ENCODE measurements around the gene PCDHB14.
A peak's percentile ranks its signal among the peaks of the same experiment; 100 is the strongest.
"Not testable (repeated sequence)": the region's sequence is repeated elsewhere in the genome, so short reads cannot be mapped to it uniquely, and the experiment has no call there.

The PCDHB14 gene

DNA sequence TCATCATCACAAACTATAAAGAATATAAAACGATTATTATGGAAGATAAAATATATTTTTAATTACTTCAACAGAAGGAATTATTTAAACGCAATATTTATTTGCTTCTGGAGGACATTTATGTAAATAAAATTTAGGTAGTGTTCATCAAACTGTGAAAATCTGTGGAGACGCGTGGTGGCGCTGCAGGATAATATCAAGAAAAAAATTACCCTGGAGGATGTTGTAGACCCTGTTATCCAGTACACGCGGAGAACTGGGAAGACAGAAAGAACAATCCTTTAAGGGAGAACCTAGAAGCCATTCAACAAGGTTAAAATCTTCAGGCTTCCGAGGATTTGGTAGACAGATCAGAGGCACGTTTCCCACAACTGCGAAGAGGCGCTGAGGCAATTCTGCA is 14.7 kb upstream of the PCDHB14 start, which contains the start of gene PCDHB12:
Gene PCDHB12, plus strand, starts transcription at position 242 of the 400 bp plus-strand sequence. CDS start 189 bp downstream, outside the sequence.
- no peak within 1 kb of the TSS for H3K27ac ChIP-seq
- no peak for TF ChIP-seq ZFX (IDR thresholded peaks at IDR 0.05; ENCODE audit: borderline replicate concordance)
- TF ChIP-seq, protein P1, sequence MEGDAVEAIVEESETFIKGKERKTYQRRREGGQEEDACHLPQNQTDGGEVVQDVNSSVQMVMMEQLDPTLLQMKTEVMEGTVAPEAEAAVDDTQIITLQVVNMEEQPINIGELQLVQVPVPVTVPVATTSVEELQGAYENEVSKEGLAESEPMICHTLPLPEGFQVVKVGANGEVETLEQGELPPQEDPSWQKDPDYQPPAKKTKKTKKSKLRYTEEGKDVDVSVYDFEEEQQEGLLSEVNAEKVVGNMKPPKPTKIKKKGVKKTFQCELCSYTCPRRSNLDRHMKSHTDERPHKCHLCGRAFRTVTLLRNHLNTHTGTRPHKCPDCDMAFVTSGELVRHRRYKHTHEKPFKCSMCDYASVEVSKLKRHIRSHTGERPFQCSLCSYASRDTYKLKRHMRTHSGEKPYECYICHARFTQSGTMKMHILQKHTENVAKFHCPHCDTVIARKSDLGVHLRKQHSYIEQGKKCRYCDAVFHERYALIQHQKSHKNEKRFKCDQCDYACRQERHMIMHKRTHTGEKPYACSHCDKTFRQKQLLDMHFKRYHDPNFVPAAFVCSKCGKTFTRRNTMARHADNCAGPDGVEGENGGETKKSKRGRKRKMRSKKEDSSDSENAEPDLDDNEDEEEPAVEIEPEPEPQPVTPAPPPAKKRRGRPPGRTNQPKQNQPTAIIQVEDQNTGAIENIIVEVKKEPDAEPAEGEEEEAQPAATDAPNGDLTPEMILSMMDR (IDR thresholded peaks at IDR 0.05): peak; percentile 76

DNA sequence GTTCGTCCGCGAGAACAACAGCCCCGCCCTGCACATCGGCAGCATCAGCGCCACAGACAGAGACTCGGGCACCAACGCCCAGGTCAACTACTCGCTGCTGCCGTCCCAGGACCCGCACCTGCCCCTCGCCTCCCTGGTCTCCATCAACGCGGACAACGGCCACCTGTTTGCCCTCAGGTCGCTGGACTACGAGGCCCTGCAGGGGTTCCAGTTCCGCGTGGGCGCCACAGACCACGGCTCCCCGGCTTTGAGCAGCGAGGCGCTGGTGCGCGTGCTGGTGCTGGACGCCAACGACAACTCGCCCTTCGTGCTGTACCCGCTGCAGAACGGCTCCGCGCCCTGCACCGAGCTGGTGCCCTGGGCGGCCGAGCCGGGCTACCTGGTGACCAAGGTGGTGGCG is 12.9 kb upstream of the PCDHB14 start:
- H3K27ac ChIP-seq: not testable (repeated sequence)

DNA sequence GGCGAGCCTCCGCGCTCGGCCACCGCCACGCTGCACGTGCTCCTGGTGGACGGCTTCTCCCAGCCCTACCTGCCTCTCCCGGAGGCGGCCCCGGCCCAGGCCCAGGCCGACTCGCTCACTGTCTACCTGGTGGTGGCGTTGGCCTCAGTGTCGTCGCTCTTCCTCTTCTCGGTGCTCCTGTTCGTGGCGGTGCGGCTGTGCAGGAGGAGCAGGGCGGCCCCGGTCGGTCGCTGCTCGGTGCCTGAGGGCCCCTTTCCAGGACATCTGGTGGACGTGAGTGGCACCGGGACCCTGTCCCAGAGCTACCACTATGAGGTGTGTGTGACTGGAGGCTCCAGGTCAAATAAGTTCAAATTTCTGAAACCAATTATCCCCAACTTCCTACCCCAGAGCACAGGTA is 12.3 kb upstream of the PCDHB14 start:
- not testable (repeated sequence) for H3K27ac ChIP-seq

DNA sequence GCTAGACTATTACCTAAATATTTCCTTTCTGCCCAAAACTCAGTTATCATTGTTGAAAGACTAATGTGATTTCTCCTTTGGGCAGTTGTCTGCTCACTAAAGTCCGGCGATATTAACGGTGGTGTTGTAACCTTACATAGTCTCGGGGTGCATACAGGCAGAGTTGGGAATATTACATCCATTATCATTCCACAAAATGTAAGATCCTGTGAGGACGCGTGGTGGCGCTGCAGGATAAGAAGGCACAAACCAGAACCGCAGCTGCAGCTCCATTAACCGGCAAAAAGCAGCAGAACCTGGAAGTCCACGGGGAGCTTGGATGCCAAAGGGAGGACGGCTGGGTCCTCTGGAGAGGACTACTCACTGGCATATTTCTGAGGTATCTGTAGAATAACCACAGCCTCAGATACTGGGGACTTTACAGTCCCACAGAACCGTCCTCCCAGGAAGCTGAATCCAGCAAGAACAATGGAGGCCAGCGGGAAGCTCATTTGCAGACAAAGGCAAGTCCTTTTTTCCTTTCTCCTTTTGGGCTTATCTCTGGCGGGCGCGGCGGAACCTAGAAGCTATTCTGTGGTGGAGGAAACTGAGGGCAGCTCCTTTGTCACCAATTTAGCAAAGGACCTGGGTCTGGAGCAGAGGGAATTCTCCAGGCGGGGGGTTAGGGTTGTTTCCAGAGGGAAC is 9.3 kb upstream of the PCDHB14 start, which contains the start of gene PCDHB13:
Gene PCDHB13, plus strand, starts transcription at position 264 of the 684 bp plus-strand sequence. Its CDS starts 205 bp downstream, at position 469.
- TF ChIP-seq, protein P1 (IDR thresholded peaks at IDR 0.05): peak; percentile 78
- H3K27ac ChIP-seq: not testable (repeated sequence)

DNA sequence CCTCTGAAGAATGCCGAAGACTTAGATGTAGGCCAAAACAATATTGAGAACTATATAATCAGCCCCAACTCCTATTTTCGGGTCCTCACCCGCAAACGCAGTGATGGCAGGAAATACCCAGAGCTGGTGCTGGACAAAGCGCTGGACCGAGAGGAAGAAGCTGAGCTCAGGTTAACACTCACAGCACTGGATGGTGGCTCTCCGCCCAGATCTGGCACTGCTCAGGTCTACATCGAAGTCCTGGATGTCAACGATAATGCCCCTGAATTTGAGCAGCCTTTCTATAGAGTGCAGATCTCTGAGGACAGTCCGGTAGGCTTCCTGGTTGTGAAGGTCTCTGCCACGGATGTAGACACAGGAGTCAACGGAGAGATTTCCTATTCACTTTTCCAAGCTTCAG is 8.6 kb upstream of the PCDHB14 start:
- not testable (repeated sequence) for H3K27ac ChIP-seq

DNA sequence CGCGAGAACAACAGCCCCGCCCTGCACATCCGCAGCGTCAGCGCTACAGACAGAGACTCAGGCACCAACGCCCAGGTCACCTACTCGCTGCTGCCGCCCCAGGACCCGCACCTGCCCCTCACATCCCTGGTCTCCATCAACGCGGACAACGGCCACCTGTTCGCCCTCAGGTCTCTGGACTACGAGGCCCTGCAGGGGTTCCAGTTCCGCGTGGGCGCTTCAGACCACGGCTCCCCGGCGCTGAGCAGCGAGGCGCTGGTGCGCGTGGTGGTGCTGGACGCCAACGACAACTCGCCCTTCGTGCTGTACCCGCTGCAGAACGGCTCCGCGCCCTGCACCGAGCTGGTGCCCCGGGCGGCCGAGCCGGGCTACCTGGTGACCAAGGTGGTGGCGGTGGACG is 7.6 kb upstream of the PCDHB14 start:
- H3K27ac ChIP-seq: not testable (repeated sequence)

DNA sequence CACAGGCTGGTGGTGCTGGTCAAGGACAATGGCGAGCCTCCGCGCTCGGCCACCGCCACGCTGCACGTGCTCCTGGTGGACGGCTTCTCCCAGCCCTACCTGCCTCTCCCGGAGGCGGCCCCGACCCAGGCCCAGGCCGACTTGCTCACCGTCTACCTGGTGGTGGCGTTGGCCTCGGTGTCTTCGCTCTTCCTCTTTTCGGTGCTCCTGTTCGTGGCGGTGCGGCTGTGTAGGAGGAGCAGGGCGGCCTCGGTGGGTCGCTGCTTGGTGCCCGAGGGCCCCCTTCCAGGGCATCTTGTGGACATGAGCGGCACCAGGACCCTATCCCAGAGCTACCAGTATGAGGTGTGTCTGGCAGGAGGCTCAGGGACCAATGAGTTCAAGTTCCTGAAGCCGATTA is 7.1 kb upstream of the PCDHB14 start:
- H3K27ac ChIP-seq: not testable (repeated sequence)

DNA sequence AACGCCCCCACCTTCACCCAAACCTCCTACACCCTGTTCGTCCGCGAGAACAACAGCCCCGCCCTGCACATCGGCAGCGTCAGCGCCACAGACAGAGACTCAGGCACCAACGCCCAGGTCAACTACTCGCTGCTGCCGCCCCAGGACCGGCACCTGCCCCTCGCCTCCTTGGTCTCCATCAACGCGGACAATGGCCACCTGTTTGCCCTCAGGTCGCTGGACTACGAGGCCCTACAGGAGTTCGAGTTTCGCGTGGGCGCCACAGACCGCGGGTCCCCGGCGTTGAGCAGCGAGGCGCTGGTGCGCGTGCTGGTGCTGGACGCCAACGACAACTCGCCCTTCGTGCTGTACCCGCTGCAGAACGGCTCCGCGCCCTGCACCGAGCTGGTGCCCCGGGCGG is 1.7 kb downstream of the PCDHB14 start:
- H3K27ac ChIP-seq: not testable (repeated sequence)

DNA sequence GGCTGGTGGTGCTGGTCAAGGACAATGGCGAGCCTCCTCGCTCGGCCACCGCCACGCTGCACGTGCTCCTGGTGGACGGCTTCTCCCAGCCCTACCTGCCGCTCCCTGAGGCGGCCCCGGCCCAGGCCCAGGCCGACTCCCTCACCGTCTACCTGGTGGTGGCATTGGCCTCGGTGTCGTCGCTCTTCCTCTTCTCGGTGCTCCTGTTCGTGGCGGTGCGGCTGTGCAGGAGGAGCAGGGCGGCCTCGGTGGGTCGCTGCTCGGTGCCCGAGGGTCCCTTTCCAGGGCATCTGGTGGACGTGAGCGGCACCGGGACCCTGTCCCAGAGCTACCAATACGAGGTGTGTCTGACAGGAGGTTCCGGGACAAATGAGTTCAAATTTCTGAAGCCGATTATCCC is 2.3 kb downstream of the PCDHB14 start:
- not testable (repeated sequence) for H3K27ac ChIP-seq

DNA sequence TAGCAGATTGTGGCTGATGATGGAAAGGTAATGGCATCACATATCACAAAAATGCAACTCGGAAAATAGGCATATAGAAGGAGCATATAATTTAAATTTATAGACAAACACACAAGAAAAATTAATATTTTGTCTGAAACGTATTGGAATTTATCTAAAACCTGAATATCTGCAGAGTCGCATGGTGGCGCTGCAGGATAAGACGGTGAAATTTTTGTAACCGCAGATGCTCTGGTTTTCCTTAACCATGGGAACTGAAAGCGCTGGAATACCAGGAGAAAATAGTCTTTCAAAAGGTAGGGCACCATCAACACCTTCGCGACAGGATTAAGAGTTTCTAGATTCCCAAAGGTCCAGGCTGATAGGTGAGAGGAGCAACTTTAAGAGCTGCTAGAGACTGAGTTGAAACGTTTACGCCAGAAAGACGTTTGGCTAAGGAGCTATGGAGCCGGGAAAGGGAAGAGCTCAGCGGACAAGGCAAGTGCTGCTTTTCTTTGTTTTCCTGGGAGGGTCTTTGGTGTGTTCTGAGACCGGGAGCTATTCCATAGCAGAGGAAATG is 11.0 kb downstream of the PCDHB14 start:
- H3K27ac ChIP-seq: no peak overlapping the region
- no peak for TF ChIP-seq ZFX (IDR thresholded peaks at IDR 0.05; ENCODE audit: borderline replicate concordance)
- TF ChIP-seq, protein P1 (IDR thresholded peaks at IDR 0.05): peak; percentile 92

DNA sequence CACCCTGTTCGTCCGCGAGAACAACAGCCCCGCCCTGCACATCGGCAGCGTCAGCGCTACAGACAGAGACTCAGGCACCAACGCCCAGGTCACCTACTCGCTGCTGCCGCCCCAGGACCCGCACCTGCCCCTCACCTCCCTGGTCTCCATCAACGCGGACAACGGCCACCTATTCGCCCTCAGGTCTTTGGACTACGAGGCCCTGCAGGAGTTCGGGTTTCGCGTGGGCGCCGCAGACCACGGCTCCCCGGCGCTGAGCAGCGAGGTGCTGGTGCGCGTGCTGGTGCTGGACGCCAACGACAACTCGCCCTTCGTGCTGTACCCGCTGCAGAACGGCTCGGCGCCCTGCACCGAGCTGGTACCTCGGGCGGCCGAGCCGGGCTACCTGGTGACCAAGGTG is 12.8 kb downstream of the PCDHB14 start:
- H3K27ac ChIP-seq: not testable (repeated sequence)

DNA sequence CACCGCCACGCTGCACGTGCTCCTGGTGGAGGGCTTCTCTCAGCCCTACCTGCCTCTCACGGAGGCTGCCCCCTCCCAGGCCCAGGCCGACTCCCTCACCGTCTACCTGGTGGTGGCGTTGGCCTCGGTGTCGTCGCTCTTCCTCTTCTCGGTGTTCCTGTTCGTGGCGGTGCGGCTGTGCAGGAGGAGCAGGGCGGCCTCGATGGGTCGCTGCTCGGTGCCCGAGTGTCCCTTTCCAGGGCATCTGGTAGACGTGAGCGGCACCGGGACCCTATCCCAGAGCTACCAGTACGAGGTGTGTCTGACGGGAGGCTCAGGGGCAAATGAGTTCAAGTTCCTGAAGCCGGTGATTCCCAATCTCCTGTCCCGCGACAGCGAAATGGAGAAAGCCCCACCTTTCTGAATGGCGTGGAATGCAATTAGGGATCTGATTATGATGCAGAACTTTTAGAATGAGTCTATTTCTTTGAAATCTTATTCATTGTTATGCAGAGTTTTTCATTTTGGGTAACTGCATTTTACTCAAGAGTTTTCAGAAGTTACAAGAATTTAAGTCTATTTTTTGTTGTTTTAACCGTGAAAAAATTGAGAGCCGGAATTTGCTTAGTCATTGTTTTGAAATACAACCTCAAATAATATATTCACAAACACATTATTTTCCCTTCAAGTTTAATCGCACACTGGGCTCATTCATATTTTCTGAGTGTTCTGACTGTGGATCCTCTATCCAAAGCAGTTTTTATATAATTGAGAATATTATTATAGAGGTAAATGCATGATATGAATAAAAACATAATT is 13.6 kb downstream of the PCDHB14 start:
- no peak for TF ChIP-seq ZFX (IDR thresholded peaks at IDR 0.05; ENCODE audit: borderline replicate concordance)
- TF ChIP-seq, protein P1 (IDR thresholded peaks at IDR 0.05): no peak
- H3K27ac ChIP-seq: no peak overlapping the region

All from 22Rv1 (cell line).